ENCODE results near the gene CLN5.
"Not testable (repeated sequence)": the region's sequence is repeated elsewhere in the genome, so short reads cannot be mapped to it uniquely, and the experiment has no call there.

The CLN5 gene

DNA sequence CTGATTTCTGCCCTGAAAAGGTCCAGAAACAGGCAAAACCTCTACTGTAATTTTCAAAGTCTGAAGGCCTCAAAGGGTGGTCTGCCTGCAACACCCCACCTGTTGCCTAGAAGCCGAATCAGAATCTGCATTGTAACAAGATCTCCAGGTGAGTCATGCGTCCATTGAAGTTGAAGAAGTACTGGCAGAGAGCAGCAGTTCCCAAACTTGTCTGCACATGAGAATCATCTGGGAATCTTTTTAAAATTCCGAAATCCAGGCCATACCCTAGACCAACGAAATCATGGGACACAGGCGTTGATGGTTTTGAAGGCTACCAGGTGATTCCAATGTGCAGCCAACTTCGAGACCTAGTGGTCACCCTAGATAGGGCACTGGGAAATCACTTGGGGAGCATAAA, 16.0 kb upstream of the CLN5 start:
- DNase-seq (ENCODE audit: low read depth, low spot score), result no peak

DNA sequence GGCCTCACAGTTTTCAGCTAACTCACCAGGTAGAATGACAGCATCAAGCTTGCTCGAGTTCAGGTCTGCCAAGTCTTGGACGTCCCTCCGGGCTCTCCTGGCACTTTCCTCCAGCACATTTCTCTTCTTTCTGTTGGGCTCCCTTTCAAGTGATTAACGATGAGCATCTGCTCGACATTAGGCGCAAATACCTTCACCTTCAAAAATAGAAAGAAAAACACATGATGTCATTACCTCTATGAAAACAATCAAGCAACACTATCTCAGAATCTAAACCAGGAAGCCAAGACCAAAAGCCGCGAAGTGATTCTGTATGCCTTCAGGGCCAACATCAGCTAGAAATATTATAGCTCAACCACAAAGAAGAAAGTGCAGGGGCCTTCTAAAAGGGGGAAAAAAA, 15.4 kb upstream of the CLN5 start:
- no peak for DNase-seq (ENCODE audit: low read depth, low spot score)

DNA sequence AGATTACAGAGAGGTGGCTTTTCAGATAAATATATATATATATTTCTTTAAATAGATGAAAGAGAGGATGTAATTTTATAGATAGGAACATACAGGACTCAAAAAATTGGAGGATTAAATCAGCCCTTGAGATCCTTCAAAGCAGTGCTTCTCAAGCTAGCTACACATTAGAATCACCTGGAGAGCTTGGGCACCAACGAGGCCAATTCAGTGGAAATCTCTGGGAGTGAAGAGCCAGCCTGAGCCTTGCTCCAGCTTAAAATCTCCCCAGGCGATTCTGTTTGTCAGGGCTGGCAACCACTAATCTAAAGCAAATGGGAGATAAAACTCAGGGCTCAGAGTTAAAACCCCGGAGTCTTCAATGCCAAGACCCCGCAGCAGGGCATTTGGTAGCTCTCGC, 15.0 kb upstream of the CLN5 start:
- DNase-seq (ENCODE audit: low read depth, low spot score), result no peak

DNA sequence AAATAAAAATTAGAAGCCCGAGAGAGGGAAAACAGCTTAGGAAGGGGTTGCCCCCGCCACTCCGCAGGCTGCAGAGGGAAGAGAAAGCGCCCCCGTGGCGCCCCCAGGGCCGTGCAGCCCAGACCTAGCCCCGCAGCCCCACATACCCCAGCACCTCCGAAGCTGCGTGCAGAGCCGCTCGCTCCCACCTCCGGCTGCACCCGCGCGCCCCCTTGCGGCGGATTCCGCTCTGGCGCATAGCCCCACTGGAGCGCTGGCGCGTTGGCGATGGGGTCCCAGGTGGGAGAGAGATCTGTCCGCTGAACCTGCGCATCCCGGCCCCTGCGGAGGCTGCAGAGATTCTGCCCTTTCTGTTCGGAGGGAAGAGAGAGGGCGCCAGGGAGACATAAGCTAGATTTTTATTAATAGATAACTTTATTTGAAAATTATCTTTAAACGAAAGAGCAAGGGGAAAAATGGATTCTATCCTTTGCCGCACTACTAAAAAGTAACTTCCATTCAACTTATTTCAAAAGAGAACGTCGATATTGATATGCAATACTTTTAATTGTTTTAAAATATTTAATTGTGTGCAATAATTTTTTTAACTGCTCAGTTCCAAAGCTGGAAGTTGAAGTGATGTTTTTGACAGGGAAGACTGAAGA, 11.7 kb upstream of the CLN5 start:
- no peak for DNase-seq (ENCODE audit: low read depth, low spot score)

DNA sequence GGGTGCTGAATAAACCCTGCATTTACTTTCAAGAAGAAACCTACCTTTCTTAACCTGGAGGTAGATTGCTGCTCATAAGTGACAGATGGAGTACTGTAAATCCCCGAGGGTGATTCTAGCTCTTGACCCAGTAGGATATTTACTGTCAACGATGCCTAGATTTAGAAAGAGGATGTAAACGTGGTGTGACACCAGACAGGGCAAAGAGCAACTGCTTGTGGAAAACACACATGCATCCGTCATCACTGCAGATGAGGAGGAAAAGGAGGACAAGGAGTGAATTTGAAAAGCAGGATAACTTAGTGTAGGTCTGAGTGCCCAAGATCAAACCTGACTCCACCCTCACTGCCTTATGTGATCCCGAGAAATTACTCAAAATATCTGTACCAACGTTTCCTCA, 9.8 kb upstream of the CLN5 start:
- DNase-seq (ENCODE audit: low read depth, low spot score), result no peak

DNA sequence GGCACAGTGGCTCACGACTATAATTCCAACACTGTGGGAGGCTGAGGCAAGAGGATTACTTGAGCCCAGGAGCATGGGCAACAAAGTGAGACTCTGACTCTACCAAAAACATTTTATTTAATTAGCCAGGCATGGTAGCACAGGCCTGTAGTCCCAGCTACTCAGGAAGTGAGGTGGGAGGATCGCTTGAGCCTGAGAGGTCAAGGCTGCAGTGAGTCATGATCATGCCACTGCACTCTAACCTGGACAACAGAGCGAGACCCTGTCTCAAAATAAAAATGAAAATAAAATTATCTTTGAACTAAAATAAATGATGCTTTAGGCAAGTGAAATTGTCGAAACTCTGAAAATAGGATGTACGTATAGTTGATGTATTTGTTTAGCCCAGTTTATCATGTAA, 8.2 kb upstream of the CLN5 start:
- no peak for DNase-seq (ENCODE audit: low read depth, low spot score)

DNA sequence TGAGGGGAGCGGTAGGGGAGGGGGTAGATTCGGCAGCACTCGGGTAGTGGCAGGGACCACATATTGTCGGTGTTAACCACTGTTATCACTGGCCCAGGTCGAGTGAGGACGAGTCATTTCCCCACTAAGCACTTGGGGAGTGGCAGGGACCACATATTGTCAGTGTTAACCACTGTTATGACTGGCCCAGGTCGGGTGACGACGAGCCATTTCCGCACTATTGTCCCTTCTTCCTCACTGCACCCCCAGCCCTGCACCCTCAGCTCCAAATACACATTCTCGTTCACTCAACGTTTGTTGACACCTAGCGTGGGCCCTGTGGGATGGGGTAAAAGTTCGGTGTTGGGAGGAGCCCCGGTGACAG, 467 bp upstream of the CLN5 start:
- no peak for DNase-seq (ENCODE audit: low read depth, low spot score)

DNA sequence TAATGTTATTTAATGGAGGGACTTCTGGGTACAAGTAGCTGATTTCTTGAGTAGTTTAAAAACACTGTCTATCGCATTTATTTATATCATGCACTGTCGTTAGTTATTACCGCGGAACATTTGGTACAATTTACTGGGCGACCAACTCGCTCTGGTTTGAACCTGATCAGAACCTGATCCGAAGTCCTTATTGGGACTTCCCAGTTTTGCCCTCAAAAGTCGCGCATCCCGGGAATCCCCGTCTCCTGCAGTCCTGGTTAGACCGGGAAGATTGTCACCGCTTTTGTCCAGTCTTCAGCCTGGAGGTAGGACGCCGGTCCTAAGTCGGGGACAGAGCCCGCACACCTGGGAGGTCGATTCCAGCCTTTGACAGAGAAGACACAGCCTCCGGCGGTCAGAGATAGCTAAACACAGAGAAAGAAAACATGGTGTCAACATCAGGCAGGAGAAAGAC, 694 bp downstream of the CLN5 start:
- no peak for DNase-seq (ENCODE audit: low read depth, low spot score)

DNA sequence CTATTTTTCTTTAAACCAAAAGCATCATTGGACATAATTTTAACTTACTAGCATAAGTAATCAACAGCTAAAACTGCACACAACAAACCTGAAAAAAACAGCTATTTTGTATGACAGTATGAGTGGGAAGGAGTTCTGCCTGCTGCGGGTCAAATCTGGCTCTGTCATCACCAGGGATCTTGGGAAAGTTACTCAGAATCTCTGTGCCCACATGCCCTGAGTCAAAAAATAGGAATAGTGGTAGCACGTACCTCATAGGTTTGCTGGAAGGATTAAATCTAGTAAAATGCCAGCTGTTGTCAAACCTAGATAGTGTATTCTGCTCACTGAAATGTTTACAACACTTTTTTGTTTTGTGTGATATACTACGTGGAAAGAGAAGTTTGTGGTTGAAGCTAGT, 1.1 kb downstream of the CLN5 start:
- no peak for DNase-seq (ENCODE audit: low read depth, low spot score)

DNA sequence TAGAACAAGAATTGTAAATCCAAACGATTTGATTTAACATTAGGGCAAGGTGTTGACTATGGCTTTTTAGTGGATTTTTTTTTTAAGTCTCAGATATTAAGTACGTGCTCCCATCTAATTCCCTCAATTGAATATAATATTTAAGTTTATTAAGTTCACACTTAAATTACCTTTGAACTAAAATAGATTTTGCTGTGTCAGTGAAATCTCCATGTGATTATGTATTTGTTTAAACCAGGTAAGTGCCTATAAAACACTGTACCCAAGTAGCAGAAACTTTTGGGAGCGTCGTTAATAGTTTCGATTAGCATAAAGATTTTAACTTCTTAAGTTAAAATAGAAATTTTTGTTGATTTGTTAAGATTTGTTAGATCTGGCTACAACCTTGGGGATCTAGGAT, 1.6 kb downstream of the CLN5 start:
- no peak for DNase-seq (ENCODE audit: low read depth, low spot score)

DNA sequence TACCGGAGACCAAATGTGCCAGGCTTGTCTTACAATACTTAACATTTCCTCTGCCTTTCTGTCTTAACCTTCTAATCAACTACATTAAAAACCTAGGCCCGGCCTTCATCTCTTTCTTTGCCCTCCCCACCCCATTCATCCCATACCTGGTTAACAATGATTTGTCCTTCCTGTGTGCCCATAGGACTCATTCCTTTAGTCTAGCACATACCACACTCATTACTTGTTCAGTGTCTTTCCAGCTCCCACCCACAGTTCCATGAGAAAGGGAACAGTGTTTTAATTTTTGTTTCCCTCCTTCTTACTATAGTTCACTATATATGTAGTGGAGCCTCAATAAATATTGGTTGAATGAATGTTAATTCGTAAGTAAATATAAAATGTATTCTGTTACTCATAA, 2.4 kb downstream of the CLN5 start:
- no peak for DNase-seq (ENCODE audit: low read depth, low spot score)

DNA sequence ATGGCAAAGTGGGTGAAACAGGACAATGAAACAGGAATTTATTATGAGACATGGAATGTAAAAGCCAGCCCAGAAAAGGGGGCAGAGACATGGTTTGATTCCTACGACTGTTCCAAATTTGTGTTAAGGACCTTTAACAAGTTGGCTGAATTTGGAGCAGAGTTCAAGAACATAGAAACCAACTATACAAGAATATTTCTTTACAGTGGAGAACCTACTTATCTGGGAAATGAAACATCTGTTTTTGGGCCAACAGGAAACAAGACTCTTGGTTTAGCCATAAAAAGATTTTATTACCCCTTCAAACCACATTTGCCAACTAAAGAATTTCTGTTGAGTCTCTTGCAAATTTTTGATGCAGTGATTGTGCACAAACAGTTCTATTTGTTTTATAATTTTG, 8.6 kb downstream of the CLN5 start:
- no peak for DNase-seq (ENCODE audit: low read depth, low spot score)

DNA sequence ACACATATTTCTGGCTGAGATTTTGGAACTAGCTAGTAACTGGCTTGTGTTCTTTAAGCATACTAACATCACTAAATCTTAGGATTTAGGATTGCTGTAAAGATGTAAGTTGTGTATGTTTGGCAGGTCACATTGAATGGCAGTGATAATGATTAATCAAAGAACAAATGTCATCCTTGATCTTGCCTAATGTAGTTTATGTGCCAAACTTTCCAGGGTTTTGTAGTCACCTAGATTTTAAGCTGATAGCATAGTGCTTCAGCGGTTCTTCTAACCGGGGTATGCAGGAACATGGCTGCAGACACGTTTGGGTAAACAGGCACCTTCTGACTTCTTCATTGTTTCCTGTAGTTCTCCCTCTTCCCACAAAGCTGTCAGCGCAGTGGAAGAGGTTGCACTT, 9.7 kb downstream of the CLN5 start:
- DNase-seq (ENCODE audit: low read depth, low spot score), result no peak

DNA sequence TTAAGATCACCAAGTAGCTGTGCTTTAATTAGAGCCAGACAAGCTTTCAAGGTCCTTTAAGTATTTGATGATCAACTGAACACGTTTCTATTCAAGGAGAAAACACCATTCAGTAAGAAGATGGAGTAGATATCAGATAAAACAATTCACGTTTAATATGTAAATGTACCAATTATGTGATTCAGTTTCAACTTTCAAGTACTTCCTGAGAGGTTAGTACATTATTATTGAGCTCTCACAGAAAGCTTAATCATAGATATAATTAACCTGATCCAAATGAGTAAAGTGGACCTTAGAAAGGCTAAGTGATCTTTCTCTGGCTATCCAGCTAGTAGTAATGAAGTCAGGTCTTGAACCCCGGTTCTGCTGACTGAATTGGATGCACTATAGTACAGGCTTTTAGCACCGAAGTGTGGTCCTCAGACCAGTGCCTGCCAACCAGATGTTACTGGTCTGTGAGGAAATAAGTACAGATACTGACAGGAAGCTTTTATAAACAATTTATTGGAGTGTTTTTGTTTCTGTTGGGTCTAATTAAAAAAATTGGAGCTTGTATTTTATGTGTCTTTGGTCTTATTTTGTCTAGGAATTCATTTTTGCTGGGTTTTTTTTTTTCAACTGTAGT, 10.2 kb downstream of the CLN5 start:
- DNase-seq (ENCODE audit: low read depth, low spot score), result no peak

DNA sequence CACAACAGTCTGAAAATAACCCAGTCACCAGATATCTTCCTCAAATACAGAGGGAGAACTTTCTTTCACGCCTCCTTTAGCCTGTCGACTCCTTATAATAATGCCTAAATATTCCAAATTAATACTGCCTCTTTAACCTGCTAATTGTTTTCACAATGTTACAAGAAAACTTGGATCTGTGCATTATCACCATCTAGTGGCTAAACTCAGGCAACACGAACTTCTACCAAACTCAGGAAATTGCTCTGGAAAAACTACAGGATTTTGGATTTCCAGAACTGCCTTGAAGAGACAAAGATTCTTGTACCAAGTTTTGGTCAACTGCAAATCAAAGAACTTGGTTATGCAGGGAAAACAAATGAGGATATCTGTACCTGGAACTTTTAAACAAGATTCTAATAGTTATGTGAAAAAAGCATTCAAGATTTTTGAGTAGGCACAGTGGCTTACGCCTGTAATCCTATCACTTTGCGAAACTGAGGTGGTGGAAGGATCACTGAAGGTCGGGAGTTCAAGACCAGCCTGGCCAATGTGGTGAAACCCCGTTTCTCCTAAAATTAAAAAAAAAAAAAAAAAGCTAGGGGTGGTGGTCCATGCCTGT, 10.8 kb downstream of the CLN5 start:
- no peak for DNase-seq (ENCODE audit: low read depth, low spot score)

DNA sequence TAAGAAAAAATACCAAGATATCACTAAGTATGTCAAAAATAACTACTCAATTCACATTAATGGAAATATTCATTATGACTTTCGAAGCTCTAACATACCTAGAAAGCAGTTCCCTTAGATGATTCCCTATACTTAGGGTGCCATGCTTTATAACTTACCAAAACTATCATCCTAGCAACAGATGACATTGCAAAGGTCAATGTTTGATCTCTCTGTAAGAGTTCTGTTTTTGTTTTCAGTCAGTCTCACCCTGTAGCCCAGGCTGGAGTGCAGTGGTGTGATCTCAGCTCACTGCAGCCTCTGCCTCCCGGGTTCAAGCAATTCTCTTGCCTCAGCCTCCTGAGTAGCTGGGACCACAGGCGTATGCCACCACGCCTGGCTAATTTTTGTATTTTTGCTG, 16.5 kb downstream of the CLN5 start:
- not testable (repeated sequence) for DNase-seq (ENCODE audit: low read depth, low spot score)

DNA sequence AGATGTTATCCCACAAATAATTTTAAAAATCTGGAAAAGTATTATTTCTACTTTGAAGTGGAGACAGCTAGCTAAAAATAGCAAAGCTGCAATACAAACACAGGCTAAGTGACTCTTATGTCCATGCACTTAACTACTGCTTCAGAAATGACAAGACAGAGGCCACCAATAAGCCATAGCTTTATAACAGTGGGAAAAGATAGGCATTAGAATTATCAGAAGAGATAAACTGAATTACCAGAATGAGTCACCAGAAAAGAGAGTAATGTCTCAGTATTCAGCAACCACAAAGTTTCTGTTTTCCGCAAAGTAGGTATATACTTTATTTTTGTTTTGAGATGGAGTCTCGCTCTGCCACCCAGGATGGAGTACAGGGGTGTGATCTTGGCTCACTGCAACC, 17.1 kb downstream of the CLN5 start:
- no peak for DNase-seq (ENCODE audit: low read depth, low spot score)

DNA sequence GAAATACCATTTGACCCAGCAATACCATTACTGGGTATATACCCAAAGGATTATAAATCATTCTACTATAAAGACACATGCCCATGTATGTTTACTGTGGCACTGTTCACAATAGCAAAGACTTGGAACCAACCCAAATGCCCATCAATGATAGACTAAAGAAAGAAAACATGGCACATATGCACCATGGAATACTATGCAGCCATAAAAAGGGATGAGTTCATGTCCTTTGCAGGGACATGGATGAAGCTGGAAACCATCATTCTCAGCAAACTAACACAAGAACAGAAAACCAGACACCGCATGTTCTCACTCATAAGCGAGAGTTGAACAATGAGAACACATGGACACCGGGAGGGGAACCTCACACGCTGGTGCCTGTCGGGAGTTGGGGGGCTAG, 17.8 kb downstream of the CLN5 start:
- DNase-seq (ENCODE audit: low read depth, low spot score), result not testable (repeated sequence)

DNA sequence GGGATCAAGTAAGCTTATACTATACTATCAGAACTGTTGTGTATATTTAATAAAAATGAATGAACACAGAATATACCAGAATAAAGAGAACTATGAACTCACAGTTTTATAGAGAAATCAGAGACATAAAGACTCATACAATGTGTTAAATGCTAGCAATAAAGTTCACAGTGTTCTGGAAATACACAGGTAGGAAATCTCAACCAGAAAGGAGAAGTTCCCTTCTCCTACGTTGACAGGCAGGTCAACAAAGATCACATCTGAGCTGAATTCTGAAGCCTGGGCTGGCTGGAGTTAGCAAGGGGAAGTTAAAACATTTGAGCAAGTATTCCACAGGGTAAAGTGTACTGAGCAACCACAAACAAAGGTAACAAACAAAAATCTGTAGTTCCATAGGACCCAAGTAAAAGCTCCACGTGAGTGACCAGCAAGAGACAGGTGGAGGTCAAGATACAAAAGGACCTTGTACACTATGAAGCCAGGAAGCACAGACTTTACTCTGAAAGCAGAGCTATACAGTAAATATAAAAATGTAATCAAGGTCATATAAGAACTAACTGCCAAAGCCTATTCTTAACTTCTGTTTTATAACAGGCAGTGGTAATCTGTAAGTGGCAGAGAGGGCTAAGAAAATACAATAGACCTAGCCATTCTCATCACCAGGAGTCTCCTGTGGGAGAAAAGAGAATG, 22.1 kb downstream of the CLN5 start:
- no peak for DNase-seq (ENCODE audit: low read depth, low spot score)

DNA sequence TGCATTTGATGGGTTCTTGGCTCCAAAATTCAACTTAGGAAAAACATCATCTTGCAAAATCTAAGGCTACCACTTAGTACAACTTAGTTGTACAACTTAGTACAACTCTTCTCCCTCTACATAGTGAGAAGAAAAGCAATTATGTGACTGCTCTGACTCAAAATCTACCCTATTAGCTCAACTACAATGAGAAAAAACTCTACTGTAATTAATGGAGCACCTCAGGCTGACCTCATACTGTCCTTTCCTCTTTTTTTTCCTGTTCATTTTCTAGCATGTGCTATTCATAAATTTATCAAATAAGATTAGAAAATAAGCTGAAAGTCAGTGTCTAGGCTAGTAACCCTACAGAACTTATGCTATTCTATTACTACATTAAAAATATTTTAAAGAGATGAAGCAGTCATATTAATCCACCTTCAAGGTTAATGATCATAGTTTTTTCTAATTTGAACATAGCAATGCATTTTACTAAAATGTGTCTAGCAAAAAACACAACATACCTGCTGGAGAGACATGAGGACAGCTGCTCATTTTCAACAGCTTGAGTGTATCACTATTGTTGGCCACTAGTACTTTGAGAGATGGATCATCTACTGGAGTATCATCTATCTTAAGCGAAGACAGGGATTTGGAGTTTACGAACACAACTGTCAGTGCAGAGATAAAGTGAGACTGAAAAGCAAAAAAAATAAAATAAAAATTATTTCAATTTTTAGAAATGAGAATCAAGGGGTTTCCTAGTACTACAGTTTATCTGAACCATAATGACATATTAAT, 23.2 kb downstream of the CLN5 start:
- DNase-seq (ENCODE audit: low read depth, low spot score), result no peak

DNA sequence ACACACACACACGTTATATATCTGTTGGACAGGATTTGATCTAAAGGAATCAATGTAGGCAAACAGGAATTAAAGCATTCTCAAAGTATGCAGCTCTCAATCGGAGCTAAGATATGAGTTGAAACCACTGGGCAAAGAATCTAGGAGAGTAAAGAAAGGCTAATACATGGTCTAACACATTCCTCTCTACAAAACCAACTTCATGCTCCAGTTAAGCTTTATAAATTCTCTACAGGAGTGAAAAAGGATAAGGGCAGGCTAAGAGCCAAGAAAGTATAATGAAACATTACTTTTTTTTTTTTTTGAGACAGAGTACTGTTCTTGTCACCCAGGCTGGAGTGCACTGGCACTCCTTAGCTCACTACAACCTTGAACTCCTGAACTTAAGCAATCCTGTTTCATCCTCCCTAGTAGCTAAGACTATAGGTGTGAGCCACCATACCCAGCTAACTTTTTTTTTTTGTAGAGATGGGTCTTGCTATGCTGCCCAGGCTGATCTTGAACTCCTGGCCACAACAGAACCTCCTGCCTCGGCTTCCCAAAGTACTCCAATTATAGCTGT, 24.5 kb downstream of the CLN5 start:
- DNase-seq (ENCODE audit: low read depth, low spot score), result no peak
